B cell (primary cell): ENCODE measurements around the gene SLC39A1. TPM values are rescaled to one million over a fixed set of nuclear protein-coding genes. Genes with fewer than 3 reads are reported as not detected.

ENCODE experiments used
- ATAC-seq: fragments of 200-7000 bp; cut with Tn5 transposase; one replicate; pipeline ENCODE4 v1.10.0; 2021; ENCODE audit warnings: low read depth, mild to moderate bottlenecking, moderate number of reproducible peaks, moderate library complexity
- CTCF ChIA-PET: fragments of 350-600 bp; sonication (Branson Sonifier 250); formaldehyde crosslinking; loops from one replicate; lab custom pipeline; 2021; ENCODE audit warnings: antibody characterized with exemption, inconsistent platforms; lab: Charles Lee
- POLR2A ChIA-PET: fragments of 350-600 bp; sonication (Branson Sonifier 250); formaldehyde crosslinking; loops from one replicate; lab custom pipeline; 2021; ENCODE audit warnings: antibody characterized with exemption; lab: Charles Lee
- DNase-seq: peaks from one replicate; pipeline ENCODE4 v3.0.0; 2013
- H2AFZ ChIP-seq: 2 replicates; pipeline ENCODE4 v1.6.1; 2012; ENCODE audit warnings: mild to moderate bottlenecking, low read depth, low read length; ENCODE audit not compliant: insufficient read depth, poor library complexity, severe bottlenecking
- H3K27ac ChIP-seq, 2 donors: 1 replicate in 1 of 2; 2 replicates in 1 of 2; pipeline ENCODE4 v1.5.1; 2012 to 2013; ENCODE audit warnings: low read length in 2 of 2, mild to moderate bottlenecking in 2 of 2, moderate library complexity in 1 of 2
- H3K27me3 ChIP-seq, 4 experiments: fragments of 200-600 bp in 1 of 4; sonication (generic) in 1 of 4; replicated peaks in 1 of 4; 1 replicate in 2 of 4; 2 replicates in 2 of 4; pipeline versions ENCODE4 v1.6.1 to v1.7.0; 2013 to 2016; ENCODE audit warnings: low read length in 3 of 4, mild to moderate bottlenecking in 2 of 4, mixed read lengths in 1 of 4, moderate library complexity in 1 of 4; ENCODE audit not compliant: insufficient read depth in 4 of 4, control insufficient read depth in 3 of 4; ENCODE audit errors: control extremely low read depth in 1 of 4
- H3K36me3 ChIP-seq, 2 experiments: replicated peaks in 1 of 2; 1 replicate in 1 of 2; 2 replicates in 1 of 2; pipeline versions ENCODE4 v1.6.1 to v1.7.1; 2013; ENCODE audit warnings: low read length in 1 of 2; ENCODE audit not compliant: insufficient read depth in 2 of 2, control insufficient read depth in 1 of 2; ENCODE audit errors: control extremely low read depth in 1 of 2, extremely low read depth in 1 of 2
- H3K4me1 ChIP-seq, 2 donors: fragments of 200-600 bp in 1 of 2; sonication (generic) in 1 of 2; 1 replicate in 1 of 2; 2 replicates in 1 of 2; pipeline versions ENCODE4 v1.5.1 to v1.6.1; 2013 to 2017; ENCODE audit warnings: low read length in 2 of 2; ENCODE audit not compliant: control insufficient read depth in 2 of 2, insufficient read depth in 2 of 2
- H3K4me2 ChIP-seq: replicated peaks from 2 replicates; pipeline ENCODE3; 2012; ENCODE audit warnings: mild to moderate bottlenecking, low read depth, low read length; ENCODE audit not compliant: poor library complexity, severe bottlenecking
- H3K4me3 ChIP-seq, 5 experiments: fragments of 200-600 bp in 1 of 5; sonication (generic) in 1 of 5; 1 replicate in 3 of 5; 2 replicates in 2 of 5; pipeline versions ENCODE4 v1.5.1 to v1.7.0; 2011 to 2016; ENCODE audit warnings: low read length in 4 of 5, mild to moderate bottlenecking in 4 of 5, low read depth in 2 of 5, control low read depth in 1 of 5, moderate library complexity in 1 of 5; ENCODE audit not compliant: insufficient read depth in 1 of 5; ENCODE audit errors: control extremely low read depth in 1 of 5, extremely low read depth in 1 of 5
- H3K79me2 ChIP-seq: fragments of 200-600 bp; sonication (generic); one replicate; pipeline ENCODE4 v1.6.0; 2016; ENCODE audit warnings: low read length; ENCODE audit not compliant: control insufficient read depth, insufficient read depth
- H3K9ac ChIP-seq: fragments of 200-600 bp; sonication (generic); 2 replicates; pipeline ENCODE4 v1.6.1; 2017; ENCODE audit warnings: mild to moderate bottlenecking, low read length, moderate library complexity
- H3K9me3 ChIP-seq, 3 donors: one replicate each; pipeline versions ENCODE4 v1.6.1 to v1.7.1; 2013; ENCODE audit warnings: low read length in 2 of 3; ENCODE audit not compliant: control insufficient read depth in 2 of 3, insufficient read depth in 1 of 3; ENCODE audit errors: control extremely low read depth in 1 of 3
- H4K20me1 ChIP-seq: 2 replicates; pipeline ENCODE4 v1.6.0; 2012; ENCODE audit warnings: mild to moderate bottlenecking, low read length; ENCODE audit not compliant: insufficient read depth, control insufficient read depth, poor library complexity, severe bottlenecking
- H3K27ac Mint-ChIP-seq: one replicate; pipeline ENCODE4 v1.8.0; 2021; ENCODE audit warnings: mixed read lengths
- H3K27me3 Mint-ChIP-seq: one replicate; pipeline ENCODE4 v1.8.0; 2021; ENCODE audit warnings: mixed read lengths
- H3K4me1 Mint-ChIP-seq: one replicate; pipeline ENCODE4 v1.8.0; 2021; ENCODE audit warnings: mixed read lengths
- H3K4me3 Mint-ChIP-seq: one replicate; pipeline ENCODE4 v1.8.0; 2021; ENCODE audit warnings: mixed read lengths
- H3K9me3 Mint-ChIP-seq: one replicate; pipeline ENCODE4 v1.8.0; 2022; ENCODE audit warnings: mixed read lengths; ENCODE audit not compliant: insufficient read depth
- EZH2 ChIP-seq: IDR thresholded peaks from 2 replicates; pipeline ENCODE4 v1.6.1; 2012; ENCODE audit warnings: borderline replicate concordance, low read depth, mild to moderate bottlenecking, moderate library complexity, low read length; ENCODE audit not compliant: insufficient read depth, poor library complexity, severe bottlenecking
- WGBS: methylation state at CpG from one replicate; pipeline ENCODE4 v1.1.5; 2013; ENCODE audit warnings: missing lambda C conversion rate; ENCODE audit not compliant: insufficient coverage; 5-methylcytosine and 5-hydroxymethylcytosine counted together
- intact Hi-C: fragments of 100-400 bp; cut with micrococcal nuclease; formaldehyde crosslinking; loops from one replicate; pipeline ENCODE4 v1.10.0; 2022
- polyA plus RNA-seq: library from polyadenylated mRNA; depleted of rRNA; stranded (reverse); fragments of >200 nt; gene quantifications from 2 replicates; pipeline ENCODE4 v1.2.3, GENCODE V29; 2012
- total RNA-seq, 2 donors: library from RNA; stranded (reverse); fragments of 120-200 nt in 1 of 2; gene quantifications; 1 replicate in 1 of 2; 2 replicates in 1 of 2; pipeline versions ENCODE4 v1.2.3 to v1.2.4, GENCODE V29; 2013 to 2022
- TF ChIP-seq, protein P1 (sequence below): fragments of 200-600 bp; IDR thresholded peaks from one replicate; pipeline ENCODE4 v1.8.0; 2022; ENCODE audit warnings: antibody characterized with exemption, mild to moderate bottlenecking

The SLC39A1 gene
- total and polyA plus RNA-seq, 2 donors (not counting 1 experiment from before 2014, with no cell fraction given), result 19.3 to 28.1 TPM

DNA sequence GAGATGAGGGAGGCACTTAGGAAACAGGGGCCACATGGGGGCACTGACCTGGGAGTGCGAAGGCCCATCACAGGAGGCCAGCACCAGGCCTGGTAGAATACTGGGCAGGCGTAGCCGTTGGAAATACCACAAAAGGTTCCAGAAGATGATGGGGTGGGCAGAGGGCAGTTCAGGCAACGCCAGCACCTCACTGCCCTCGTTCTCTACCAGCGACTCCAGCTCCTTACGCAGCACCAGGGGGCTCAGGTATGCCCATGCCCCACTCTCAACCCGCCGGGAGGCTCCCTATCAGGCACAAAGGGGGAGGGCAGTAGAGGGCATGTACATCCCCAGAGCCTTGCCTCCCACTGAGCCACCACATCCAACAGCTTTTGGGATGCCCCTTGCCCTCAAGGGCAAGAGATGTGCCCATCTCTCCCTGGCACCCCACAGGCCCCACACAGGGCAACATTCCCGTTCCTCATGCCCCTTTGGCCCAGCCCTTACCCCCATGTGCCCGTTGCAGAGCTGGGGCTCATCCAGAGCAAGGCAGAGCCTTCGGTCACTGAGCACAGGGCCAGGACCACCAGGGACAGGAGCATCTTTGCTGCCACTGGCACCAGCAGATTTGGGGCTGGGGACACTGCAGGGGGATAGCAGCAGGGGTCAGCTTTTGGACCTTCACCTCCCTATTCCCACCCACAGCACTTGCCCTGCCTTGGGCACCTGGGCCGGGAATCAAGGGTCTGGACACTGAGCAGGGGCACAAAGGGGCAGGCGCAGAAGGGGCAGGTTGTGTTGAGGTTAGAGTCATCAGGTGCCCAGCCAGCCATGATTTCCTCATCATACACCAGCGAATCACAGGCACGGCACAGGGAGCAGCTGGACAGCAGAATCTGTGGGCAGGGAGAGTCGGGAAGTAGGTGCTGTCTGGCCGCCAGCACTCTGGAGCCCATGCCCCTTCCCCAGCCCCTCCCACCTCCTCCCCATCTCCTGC, 30.9 kb downstream of the SLC39A1 start:
- Histone ChIP-seq H4K20me1 (peaks cover 39% of the 10 kb centered on the region), H3K27ac (no peak overlapping the region), H3K4me1 (peaks cover 6 to 10% of the 10 kb centered on the region in 2 donors), H2AFZ (no peak overlapping the region), H3K4me3 (no peak overlapping the region), H3K79me2 (peaks cover 21% of the 10 kb centered on the region), H3K9me3 (no peaks in the 10 kb centered on the region), H3K27me3 (no peaks in the 10 kb centered on the region), H3K9ac (no peak overlapping the region), H3K4me2 (no peak overlapping the region), H3K36me3 (peaks cover 5 to 77% of the 10 kb centered on the region in 2 experiments)
- Mint-ChIP-seq H3K4me3 (no peak overlapping the region), H3K27me3 (no peaks in the 10 kb centered on the region), H3K27ac (no peak overlapping the region), H3K9me3 (no peaks in the 10 kb centered on the region), H3K4me1 (no peaks in the 10 kb centered on the region)
- WGBS, result 98% methylated on average over 8 of the region's 18 CpGs
- intact Hi-C loops, result no loop called here
- ChIA-PET CTCF (interaction anchor here (0.6 to 1.8 kb wide), 2 partner anchors 10 to 14 kb away, joined by 4 read pairs; partner anchors contain the start of genes DENND4B and GATAD2B), POLR2A (no interaction called here)
- no peak for DNase-seq
- ATAC-seq, result no peak
- TF ChIP-seq EZH2, result no peak
- TF ChIP-seq, protein P1, sequence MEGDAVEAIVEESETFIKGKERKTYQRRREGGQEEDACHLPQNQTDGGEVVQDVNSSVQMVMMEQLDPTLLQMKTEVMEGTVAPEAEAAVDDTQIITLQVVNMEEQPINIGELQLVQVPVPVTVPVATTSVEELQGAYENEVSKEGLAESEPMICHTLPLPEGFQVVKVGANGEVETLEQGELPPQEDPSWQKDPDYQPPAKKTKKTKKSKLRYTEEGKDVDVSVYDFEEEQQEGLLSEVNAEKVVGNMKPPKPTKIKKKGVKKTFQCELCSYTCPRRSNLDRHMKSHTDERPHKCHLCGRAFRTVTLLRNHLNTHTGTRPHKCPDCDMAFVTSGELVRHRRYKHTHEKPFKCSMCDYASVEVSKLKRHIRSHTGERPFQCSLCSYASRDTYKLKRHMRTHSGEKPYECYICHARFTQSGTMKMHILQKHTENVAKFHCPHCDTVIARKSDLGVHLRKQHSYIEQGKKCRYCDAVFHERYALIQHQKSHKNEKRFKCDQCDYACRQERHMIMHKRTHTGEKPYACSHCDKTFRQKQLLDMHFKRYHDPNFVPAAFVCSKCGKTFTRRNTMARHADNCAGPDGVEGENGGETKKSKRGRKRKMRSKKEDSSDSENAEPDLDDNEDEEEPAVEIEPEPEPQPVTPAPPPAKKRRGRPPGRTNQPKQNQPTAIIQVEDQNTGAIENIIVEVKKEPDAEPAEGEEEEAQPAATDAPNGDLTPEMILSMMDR, result no peak
